HG02970 (cell line): Measurements from ENCODE around the gene RPL39L.
"Not testable (repeated sequence)": the region's sequence is repeated elsewhere in the genome, so short reads cannot be mapped to it uniquely, and the experiment has no call there.

ENCODE experiments used
- ATAC-seq: cut with Tn5 transposase; IDR thresholded peaks from one replicate; pipeline ENCODE4 v1.9.1; 2021; ENCODE audit warnings: mild to moderate bottlenecking, moderate library complexity, moderate number of reproducible peaks; ENCODE audit not compliant: unreplicated experiment, low FRiP score

Gene RPL39L

DNA sequence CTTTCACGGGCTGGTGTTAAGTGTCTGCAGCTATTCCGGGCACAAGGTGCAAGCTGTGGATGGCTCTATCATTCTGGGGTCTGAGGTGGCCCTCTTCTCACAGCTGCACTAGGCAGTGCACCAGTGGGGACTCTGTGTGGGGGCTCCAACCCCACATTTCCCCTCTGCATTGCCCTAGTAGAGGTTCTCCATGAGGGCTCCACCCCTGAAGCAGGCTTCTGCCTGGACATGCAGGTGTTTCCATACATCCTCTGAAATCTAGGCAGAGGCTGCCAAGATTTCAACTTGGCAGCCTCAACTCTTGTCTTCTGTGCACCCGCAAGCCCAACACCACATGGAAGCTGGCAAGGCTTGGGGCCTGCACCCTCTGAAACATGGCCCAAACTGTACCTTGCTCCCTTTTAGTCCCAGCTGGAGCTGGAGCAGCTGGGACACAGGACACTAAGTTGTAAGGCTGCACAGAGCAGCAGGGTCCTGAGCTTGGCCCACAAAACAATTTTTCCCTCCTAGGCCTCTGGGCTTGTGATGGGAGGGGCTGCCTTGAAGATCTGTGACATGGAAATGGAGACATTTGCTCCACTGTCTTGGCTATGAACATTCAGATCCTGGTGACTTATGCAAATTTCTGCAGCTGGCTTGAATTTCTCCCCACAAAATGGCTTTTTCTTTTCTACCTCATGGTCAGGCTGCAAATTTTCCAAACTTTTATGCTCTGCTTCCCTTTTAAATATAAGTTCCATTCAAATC, 6.0 kb upstream of the RPL39L start:
- no peak for ATAC-seq

DNA sequence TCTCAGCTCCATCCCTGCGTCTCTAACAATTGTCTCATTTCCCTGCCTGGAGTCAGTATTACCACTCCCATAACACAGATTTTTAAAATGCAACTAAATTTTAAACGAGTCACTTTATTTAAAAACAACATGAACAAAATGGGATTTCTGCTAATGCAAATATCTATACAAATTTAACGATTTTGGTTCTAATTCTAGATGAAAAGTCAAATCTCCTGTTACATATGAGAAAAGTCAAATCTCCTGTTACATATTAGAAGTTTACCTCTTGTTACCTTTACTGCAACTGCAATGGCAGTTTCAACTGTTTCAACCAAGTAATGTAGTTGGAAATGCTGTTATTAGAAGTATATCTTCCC, 578 bp upstream of the RPL39L start:
- ATAC-seq, result no peak

DNA sequence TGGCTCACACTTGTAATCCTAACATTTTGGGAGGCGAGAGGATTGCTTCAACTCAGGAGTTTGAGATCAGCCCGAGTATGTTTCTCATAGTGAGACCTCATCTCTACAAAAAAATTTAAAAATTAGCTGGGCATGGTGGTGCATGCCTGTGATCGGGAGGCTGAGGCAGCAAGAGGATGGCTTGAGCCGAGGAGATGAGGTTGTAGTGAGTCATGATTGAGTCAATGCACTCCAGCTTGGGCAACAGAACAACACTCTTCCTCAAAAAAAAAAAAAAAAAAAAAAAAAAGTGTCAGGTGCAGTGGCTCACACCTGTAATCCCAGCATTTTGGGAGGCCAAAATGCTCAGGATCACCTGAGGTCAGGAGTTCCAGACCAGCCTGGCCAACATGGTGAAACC, 2.4 kb downstream of the RPL39L start:
- ATAC-seq, result no peak

DNA sequence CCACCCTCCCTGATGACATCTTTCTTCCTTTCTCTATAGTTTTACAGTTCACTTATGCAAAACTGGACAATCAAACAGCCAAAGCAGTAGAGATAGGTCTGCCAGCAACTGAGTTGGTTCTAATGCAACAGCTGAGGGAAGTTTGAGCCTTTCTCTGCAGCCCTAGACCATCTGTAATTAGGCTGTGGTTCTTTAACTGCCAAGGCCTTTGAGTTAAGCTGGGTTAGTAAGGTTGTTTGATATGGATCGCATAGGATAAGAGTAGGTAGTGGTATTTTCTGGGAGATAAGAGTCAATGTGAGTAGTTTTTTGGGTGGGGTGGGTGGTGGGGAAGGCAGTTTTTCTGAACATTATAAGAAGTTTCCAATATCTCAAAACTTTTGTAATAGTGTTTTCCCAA, 3.0 kb downstream of the RPL39L start:
- no peak for ATAC-seq

DNA sequence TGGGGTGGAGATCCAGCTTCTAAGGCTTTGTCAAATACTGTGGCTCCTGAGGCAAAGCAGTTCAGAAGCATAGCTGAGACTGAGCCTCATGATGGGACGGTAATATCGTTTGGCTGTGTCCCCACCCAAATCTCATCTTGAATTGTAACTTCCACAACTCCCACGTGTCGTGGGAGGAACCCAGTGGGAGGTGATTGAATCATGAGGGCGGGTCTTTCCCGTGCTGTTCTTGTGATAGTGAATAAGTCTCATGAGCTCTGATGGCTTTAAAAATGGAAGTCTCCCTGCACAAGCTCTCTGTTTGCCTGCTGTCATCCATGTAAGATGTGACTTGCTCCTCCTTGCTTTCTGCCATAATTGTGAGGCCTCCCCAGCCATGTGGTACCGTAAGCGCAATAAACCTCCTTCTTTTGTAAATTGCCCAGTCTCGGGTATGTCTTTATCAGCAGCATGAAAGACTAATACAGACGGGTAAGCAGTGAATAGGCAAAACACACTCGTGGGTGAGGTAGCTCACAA, 4.1 kb downstream of the RPL39L start:
- ATAC-seq, result not testable (repeated sequence)

DNA sequence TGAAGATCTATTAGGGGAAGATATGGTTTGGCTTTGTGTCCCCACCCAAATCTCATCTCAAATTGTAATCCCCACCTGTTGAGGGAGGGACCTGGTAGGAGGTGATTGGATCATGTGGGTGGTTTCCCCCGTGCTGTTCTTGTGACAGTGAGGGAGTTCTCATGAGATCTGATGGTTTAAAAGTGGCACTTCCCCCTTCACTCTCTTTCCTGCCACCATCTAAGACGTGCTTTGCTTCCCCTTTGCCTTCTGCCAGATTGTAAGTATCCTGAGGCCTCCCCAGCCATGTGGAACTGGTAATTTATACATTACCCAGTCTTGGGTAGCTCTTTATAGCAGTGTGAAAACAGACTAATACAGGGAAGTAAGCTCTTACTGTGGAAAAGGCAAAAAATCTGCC, 6.1 kb downstream of the RPL39L start:
- ATAC-seq, result not testable (repeated sequence)

DNA sequence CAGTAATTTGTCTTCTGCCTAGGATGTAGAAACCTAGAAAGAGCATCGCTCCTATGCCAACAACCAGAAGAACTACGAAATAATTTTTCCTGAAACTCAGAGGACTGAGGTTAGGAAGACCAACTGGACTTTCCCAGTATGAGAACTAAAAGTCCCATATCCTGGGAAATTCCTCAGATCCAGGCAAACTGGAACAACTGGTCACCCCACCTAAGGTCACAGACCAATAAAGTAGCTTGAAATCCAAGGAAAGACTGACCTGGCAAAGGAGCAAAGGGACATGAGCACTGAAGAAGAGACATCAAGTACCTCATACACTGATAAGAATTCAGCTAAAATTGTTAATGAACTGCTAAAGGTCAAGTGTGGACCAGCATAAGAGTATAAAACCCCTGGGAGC, 6.6 kb downstream of the RPL39L start:
- no peak for ATAC-seq

DNA sequence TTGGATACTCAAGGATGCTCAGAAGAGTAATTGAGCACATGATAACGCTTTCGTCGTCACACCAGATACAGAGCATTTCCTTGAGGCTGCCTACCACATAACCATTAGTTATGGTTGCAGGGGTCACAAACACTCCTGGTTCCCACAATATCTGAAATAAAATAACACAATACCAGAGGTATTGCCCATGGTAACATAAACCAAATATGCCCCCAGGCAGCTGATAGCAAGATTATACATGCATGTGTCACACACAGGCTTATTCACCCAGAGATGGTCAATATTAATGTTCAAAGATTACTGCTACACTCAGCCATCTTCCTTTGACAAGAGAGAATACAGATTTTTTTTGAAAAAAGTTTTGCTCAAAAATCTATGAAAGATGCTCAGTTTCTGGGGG, 7.3 kb downstream of the RPL39L start:
- ATAC-seq, result no peak

DNA sequence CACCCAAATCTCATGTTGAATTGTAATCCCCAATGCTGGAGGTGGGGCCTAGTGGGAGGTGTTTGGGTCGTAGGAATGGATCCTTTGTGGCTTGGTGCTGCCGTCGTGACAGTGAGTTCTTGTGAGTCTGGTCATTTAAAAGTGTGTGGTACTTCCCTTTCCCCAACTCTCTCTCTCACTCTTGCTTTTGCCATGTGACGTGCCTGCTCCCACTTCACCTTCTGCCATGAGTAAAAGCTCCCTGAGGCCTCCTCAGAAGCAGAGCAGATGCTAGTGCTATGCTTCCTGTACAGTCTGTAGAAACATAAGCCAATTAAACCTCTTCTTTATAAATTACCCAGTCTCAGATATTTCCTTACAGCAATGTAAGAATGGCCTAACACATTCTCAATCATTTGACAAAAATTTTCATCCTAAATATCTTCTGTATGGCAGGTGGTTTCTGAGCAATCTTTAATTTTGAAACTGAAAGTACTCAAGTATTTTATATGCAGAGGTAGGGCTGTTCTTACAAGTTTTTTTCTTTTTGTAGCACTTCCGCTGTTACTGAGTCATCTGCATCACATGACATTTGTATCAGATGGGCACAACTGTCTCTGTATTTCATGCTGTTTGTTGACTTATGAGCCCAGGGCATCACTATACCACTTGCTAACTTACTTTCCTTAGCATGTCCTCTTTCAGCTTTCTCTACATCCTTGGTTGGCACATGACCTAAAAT, 8.8 kb downstream of the RPL39L start:
- ATAC-seq, result no peak

DNA sequence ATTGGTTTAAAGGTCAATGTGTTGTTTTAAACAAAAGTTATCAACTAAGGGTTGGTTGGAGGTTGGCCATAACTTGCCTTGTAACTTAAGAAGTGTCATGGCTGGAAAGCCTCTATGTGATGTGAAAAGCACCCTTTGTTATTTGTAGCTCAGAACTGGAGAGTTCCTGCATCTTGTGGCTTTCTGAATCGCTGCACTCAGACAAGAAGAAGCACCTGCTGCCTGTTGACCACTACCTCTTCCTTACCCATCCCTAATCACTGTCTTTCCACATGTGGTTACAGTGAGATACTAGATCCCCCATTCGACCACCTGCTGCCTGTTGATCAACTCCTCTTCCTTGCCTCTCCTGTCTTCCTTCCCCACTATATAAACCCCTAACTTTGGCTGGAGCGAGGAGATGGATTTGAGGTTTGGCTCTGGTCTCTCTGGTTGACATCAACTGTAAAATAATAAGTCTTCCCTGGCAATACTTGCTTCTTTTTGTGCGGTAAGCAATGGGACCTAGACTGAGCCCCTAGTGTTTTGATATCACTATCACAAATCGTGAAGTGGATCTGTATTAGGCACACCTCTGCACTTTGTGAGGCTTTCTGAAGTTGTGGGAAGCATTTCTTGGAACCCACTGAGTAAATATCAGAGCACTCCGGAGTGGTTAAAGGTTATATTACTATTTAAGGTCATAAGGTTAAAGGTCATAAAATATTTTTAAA, 13.8 kb downstream of the RPL39L start:
- no peak for ATAC-seq

DNA sequence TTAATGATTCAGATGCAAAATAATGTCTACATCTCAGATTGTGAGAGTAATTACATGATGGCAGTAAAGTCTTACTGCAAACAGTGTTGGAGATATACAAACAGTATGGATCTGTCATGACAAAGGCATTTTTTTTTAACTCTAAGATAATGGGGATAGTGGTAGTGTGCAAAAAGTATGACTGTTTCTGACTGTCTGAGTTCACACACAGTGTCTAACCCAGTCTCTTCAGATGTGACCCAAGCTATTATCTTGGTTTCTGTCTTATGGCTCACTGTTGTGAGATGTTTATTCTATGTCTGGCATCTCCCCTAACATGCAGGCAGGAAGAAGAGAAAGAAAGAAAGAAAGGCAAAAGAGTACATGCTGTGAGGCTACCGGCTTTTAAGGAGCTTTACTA, 17.0 kb downstream of the RPL39L start:
- no peak for ATAC-seq

DNA sequence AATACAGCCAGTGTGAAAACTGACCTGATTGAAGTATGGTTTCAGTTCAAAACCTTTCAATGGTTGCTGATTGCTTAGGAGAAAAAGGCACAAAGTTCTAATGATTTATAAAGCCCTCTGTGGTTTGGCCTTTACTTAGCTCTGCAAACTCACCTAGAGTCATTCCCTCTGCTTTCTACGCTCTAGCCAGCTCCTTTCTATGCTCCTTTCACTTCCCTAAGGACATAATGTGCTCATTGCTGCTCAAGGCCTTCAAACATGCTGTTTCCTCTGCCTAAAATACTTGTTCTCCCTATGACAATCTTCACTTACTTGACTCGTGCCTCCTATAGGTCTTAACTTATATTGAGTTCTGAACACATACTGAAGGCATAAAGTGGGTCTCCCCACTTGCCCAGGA, 19.0 kb downstream of the RPL39L start:
- no peak for ATAC-seq

DNA sequence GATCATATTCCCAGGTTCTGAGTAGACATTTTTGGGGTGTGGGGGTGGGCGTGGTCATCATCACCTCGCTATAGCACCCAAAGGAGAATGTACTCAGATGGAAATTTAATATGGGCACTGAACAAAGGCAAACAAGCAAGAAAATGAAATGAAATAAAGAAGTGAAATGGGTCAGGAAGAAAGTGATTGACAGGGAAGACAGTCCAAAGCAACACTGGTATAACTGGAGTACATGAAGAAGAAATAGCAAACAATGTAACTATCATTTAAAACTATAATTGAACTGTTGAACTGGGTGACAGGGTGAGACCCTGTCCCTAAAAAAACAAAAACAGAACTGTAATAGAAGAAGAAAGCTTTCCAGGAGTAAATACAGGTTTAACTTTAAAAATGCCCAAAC, 24.8 kb downstream of the RPL39L start:
- ATAC-seq, result no peak

DNA sequence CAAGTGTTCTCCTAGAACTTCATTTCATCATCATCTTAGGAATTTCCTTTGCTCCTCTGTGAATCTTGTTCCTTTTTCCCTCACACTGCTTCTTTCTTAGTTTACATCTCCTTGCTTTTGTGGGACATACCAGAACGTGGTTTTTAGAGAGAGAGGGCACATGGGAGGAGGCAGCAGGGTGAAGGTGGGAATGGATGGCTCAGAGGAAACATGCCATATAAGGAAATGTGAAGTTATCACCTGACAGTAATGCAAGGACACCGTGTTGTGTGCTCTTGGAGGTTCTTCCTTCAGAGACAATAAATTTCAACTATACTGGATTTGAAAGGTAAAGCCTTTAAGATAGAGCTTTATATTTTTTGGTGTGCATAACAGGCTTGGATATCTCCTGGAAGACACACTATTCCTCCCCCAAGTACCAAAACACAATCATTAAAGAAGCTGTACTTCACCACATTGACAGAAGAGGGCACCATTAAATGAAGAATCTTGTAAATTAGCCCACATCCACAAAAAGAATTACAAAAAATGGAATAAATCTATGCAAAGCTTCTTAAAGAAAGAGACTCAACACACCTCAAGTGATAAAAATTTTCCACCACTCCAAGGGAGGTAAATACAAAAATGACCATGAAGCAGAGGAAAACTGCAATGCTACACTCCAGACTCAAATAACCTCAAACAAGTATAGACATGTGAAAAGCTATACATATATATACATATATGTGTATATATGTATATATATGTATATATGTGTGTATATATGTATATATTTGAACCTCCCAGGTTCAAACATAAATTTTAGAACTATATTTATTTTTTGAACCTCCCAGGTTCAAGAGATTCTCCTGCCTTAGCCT, 26.1 kb downstream of the RPL39L start:
- no peak for ATAC-seq

DNA sequence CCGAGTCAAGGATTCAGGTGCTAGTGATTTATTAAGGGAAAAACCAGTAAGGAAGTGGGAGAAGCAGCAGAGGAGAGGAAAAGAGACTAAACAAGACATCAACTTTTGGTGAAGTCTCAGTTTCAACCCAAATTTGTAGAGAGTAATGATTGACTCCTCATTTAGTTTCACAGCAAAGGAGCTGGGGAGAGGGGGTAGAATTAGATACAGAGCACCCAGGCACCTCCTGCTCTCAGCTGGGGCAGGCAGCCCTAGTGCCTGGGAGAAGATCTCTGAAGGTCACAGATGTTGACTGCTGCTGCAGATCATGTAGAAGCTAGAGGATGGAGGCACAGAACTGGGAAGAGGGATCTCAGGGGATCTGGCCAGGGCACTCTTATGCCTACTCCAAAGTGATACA, 29.1 kb downstream of the RPL39L start:
- no peak for ATAC-seq

DNA sequence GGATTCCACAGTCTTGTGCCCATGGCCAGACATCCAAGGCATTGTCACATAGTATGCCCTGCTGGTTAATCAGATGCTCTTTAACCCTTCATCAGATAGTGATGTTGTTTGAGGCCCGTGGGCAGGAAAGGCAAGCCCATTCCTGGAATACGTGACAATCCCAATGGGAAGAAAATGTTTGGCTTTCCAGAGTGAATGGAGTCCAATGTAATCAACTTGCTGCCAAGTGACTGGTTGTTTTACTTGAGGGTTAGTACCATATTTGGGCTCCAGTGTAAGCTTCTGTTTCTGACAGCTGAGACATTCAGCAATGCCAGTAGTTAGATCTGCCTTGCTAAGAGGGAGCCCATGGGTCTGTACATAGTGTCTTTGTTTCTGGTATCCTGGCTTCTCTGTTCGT, 31.3 kb downstream of the RPL39L start:
- no peak for ATAC-seq

DNA sequence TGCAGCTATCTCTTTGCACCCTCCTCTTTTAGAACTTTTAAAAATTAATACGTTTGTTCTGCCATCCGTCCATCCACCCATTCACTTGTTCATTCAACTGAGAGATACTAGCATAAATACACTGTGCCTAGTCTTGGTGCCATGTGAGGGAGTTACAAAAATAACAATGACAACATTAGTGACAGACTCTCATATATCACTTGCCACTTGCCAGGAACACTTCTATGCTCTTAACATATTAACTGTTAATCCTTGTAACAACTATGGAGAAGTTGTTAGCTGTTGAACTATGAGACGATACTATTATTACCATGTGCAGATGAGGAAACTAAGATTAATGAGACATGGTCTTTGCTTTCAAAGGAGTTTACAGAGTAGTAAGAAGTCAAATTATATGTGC, 33.6 kb downstream of the RPL39L start:
- no peak for ATAC-seq

DNA sequence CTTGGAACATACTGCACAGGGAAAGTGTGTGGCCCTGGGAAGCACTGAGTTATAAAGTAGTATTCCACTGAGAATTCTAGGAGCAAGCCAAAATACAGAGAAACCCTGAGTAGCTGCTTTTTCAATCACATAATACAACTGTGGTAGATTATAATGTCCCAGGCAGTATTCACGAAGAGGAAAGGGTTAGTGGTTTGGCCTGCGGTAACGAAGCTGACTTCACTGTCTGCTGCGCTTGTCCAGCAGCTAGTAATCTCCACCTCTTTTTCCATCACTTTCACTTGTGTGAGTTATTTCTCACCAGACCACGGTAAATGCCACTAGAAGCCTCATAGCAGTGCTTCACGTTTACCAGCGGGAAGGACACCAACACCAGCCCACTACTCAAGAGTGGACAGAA, 34.4 kb downstream of the RPL39L start:
- no peak for ATAC-seq

DNA sequence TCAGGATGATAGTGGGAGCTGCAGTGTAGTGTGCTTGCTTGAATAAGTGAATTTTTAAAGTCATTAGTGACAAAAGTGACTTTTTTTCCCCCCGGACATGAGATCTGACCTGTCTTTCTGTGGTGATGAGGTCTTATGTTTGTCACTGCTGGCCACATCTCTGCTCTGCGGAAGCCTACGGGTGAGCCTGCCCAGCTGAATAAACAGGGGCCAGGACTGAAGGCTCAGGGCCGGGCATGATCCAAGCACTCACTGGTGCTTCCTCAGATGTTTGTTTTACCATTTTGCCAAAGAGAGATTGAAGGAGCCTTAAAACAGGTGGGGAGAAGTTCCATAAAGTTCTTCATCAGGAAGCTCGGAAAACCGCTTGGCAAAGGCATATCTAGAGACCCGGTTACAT, 35.0 kb downstream of the RPL39L start:
- ATAC-seq, result no peak

DNA sequence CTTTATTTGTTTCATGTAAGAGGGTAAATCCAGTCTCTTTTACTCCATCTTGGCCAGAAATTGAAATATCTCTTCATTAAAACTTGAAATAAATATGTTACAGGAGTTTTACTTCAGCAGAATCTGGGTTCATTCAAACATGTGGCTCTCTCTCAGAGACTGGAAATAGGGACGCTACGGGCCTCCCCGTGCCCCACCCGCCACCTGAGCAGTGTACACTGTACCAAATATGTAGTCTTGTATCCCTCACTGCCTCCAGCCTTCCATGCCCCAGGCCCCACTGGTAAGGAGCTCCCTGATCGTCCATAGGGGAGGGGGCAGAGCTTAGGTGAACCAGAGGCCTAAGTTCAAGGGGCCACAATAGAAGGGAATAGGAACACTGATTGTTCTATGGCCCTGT, 36.0 kb downstream of the RPL39L start:
- ATAC-seq, result no peak
